GM21619 (cell line): ENCODE measurements around the gene ZNF512B.
"Not testable (repeated sequence)": the region's sequence is repeated elsewhere in the genome, so short reads cannot be mapped to it uniquely, and the experiment has no call there.

Experiments used
- ATAC-seq: cut with Tn5 transposase; IDR thresholded peaks from one replicate; pipeline ENCODE4 v1.9.1; 2021; ENCODE audit not compliant: unreplicated experiment

ZNF512B gene

GRCh38 chr20:63969838-63970713 lies at the start of gene ZNF512B:
TSS of gene ZNF512B (minus strand) at chr20:63969930. CDS start at chr20:63967950, 1,980 bp downstream.
- ATAC-seq, result no peak

GRCh38 chr20:64015635-64016034 lies 45.9 kb upstream of the ZNF512B start:
- no peak for ATAC-seq

GRCh38 chr20:64012385-64013154 lies 42.8 kb upstream of the ZNF512B start:
- not testable (repeated sequence) for ATAC-seq

GRCh38 chr20:64011366-64011779 lies 41.6 kb upstream of the ZNF512B start:
- ATAC-seq, result no peak

GRCh38 chr20:64010711-64011237 lies 41.0 kb upstream of the ZNF512B start:
- no peak for ATAC-seq

GRCh38 chr20:64009811-64010387 lies 40.2 kb upstream of the ZNF512B start:
- no peak for ATAC-seq

GRCh38 chr20:64006902-64007301 lies 37.2 kb upstream of the ZNF512B start:
- ATAC-seq, result no peak

- ATAC-seq, result no peak
Observed at GRCh38 chr20:64006490-64006889, 36.8 kb upstream of the ZNF512B start.

- no peak for ATAC-seq
Observed at GRCh38 chr20:64005394-64005793, 35.7 kb upstream of the ZNF512B start.

GRCh38 chr20:64003960-64004725 lies 34.4 kb upstream of the ZNF512B start:
- no peak for ATAC-seq

GRCh38 chr20:64001607-64002011 lies 31.9 kb upstream of the ZNF512B start:
- no peak for ATAC-seq

GRCh38 chr20:64000906-64001305 lies 31.2 kb upstream of the ZNF512B start:
- no peak for ATAC-seq

GRCh38 chr20:63982937-63983336 lies 13.2 kb upstream of the ZNF512B start:
- ATAC-seq, result no peak

GRCh38 chr20:63980806-63981728 lies 11.3 kb upstream of the ZNF512B start, which contains the start of gene PRPF6:
TSS of gene PRPF6 (plus strand) at chr20:63981132. CDS start at chr20:63981246, 114 bp downstream.
- ATAC-seq, result peak; percentile 46

GRCh38 chr20:63980317-63980805 lies 10.6 kb upstream of the ZNF512B start:
- ATAC-seq, result peak; percentile 4

GRCh38 chr20:63979557-63980316 lies 10.0 kb upstream of the ZNF512B start, which contains the start of gene SAMD10:
TSS of gene SAMD10 (minus strand) at chr20:63979642. CDS start at chr20:63979467, 175 bp downstream.
- ATAC-seq, result peak; percentile 25

- ATAC-seq, result no peak
Observed at GRCh38 chr20:63979229-63979556, 9.5 kb upstream of the ZNF512B start.
